SKM-1 treated with dmso at 0.1 percent for 144 hours (cell line): Measurements from ENCODE around the gene ZBTB9.

Experiments used
- DNase-seq: peaks from one replicate; lab custom pipeline; 2025; ENCODE audit not compliant: unreplicated experiment; lab: John Stamatoyannopoulos, UW

The ZBTB9 gene

DNA sequence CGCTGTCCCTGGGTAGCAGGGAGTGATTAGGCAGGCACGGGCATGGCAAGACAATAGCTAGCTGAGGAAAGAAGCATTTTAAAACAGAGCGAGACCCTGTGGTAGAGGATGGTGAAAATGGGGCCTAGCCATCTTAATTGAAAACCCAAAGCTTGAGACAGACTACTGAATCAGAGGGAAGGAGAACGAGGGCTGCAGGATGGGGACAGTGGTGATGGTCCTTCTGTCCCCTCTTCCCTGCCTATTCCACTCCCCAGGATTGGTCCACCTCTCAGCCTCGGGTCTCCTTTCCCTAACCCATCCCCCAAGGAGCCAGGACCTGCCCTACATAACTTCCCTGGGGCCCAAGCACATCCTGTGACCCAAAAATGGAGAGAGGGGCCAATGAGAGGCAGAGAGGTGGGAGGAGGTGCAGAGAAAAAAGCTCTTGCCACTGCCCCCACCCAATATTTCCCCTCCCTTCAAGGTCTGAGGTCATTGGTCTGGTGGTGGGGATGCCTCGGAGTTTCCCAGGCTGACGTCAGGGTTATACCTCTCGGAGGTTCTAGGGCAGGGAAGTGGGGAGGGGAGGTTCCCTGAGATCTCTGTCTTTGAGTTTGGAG lies 35.6 kb upstream of the ZBTB9 start:
- no peak for DNase-seq

DNA sequence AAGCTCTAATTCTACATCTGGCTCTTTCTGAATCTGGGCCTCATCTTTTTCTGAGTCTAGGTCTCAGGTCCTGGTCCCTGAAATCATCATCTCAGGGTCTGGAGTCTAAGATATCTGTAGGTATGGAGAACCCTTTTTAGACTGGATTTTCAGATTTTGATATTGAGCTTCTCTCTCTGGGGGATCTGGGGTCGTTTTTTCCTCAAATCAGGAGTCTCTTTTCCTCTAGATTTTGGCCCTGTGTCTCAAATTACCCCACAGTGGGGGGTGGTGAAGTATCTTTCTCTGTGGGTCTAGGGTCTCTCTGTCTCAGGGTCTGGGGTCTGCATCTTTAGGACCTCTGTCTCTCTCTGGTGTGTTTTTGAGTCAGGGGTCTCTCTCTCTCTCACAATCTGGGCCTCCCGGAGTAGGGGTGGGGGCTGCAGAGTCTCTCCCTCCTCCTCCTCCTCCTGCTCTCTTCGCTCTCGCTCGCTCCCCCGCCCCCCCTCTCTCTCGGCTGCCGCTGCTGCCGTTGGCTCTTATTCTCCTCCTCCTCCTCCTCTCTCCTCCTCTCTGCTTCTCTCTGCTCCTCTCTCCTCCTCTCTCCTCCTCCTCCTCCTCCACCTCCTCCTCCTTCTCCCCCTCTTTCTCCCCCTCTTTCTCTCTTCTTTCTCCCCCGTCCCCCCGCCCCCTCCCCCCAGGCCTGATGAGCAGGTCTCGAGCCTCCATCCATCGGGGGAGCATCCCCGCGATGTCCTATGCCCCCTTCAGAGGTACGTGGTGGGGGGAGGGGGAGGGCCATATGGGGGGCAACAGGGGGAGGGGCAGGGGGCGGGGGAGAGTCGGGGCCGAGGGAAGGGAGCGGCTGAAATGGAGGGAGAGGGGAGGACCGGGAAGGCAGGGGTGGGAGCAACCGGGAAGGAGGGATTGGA lies 34.5 kb upstream of the ZBTB9 start, which contains the start of gene SYNGAP1:
Gene SYNGAP1 (plus strand): TSS at position 486 of the 911 bp plus-strand sequence. CDS start 200 bp downstream, at position 686.
- DNase-seq: no peak

DNA sequence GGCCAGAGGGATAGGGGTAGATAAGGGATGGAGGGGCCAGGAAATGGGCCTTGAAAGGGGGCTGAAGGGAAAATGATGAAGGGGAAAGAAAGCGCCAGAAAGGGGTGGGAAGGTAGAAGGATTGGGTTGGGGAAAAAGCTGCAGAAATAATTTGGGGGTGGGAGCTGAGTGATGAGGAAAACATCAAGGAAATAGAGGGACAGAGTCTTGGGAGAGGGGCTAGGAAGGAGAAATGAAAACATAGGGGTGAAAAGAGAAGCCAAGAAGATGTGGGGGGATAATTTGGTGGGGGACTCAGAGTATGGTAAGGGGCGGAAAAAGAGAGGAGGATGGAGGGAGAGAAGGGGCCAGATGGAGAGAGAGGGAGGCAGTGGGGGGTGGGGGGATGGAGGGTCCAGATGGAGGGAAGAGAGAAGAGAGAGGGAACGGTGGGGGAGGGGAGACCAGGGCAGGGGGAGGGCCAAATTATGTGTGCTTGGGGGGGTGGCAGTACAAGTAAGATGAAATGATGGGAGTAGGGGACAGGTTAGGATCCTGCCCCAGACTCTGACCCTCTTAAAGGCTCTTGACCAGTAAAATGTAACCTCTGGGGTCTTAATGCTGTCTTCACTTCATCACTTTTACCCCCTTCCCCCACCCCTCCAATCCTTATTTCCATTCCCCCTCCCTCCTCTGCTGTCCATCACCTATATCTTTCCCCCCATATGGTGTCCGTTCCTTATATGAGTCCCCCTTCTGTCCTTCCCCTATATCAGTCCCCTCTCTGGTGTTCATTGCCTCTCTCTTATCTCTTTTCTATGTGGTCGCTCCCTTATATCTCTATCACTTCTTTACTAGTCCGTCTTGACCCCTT lies 33.7 kb upstream of the ZBTB9 start:
- DNase-seq: no peak

DNA sequence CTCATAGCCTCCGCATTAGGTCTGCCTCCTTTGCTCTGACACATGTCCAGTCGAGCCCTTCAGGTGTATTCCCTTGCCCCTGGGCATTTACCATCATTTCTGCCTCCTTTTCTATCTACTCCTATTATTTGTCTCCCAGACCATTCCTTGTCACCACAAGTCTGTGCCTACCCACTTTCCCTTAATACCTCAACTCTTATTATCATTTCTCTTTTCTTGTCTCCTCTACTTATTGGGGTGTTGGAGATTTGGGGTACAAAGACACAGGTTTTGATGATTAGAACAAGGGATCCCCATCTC lies 33.1 kb upstream of the ZBTB9 start:
- DNase-seq: no peak

DNA sequence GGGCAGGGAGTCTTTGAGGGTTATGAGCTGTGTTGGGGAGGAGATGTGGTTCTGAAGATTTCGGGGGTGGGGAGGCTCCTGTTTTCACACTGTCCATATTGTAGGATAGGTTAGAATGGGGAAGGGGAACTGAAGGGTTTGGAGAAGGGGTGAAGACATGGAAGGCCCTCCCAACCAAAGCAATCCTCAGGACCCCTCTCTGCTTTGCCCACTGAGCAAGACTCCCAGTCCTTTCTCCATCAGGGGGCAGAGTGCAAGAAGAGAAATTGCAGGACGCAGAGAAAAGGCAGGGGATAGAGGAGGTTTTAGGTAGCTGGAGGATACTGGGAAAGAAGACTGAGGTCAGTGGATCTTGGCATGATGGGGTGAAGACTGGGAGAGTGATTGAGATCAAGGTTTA lies 30.6 kb upstream of the ZBTB9 start:
- no peak for DNase-seq

DNA sequence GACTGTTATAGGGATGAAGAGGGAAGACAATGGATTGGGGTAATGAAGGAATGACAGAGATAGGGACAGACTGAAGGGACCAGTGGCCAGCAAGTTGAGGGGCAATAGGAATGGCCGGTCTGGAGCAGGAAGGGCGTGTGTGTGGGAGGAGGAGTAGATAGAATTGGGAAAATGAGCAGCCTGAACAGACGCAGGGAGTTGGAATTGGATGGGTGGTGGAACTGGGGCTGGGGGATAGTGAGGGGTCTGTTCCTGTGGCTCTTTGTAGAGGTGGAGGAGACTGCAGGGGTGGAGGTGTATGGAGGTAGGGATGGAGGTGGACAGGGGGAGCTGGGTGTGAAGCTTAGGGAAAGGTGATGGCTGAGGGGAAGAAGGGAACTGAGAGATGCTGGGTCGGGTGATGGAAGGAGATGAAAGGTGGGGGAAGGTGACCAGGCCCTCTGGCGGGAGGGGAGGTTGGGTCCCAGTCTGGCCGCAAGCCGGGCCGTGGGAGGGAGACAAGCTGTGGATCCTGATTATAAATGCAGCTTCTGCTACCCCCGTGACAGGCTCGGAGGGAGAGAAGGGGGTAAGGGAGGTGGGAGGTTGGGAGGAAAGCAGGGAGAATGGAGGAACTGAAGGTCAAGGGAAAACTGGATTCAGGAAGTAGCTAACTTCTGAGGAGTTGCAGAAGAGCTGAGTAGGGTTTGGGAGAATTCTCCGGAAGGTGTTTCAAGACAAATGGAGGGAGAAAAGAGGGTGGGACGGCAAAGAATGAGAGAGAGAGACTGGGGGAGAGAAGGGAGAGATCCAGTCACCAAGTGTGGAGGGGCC lies 29.3 kb upstream of the ZBTB9 start:
- no peak for DNase-seq

DNA sequence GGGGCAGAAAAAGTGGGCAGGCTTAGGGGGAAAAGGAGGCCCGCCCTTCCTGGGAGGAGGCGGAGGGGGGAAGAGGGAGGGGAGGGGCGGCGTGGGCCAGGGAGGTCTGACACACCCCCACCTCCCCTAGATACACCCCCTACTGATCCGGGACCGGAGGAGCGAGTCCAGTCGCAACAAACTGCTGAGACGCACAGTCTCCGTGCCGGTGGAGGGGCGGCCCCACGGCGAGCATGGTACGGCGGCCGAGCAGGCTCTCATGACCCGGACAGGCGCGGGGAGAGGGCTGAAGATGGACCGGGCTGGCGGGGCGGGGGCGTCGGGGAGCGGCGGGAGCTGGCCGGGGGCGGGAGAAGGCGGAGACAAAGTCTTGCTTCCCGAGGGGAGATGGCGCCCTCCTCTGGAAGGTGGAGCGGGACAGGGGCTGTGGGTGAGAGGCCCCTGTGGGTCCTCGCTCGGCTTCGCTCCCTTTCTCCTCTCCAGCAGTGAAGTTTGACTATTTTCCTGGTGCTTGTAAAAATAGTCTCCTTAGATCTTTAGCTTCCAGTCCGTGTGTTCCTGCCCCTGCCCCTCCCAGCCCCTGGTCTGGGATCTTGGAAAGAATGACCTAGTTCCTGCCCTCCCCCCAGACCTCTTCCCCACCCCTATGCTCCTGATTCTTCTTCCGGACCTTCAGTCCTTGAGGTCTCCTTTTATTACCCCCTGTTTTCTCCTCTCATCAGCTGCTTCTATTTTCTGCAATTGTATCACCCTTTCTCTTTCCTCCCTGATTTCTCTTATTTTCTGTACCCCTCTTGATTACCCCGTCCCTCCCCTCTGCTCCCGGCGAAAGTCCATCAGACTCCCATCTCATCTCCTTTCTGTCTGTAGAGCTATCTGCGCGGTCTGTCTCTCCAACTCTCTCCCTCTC lies 28.5 kb upstream of the ZBTB9 start:
- peak; percentile 68 for DNase-seq

DNA sequence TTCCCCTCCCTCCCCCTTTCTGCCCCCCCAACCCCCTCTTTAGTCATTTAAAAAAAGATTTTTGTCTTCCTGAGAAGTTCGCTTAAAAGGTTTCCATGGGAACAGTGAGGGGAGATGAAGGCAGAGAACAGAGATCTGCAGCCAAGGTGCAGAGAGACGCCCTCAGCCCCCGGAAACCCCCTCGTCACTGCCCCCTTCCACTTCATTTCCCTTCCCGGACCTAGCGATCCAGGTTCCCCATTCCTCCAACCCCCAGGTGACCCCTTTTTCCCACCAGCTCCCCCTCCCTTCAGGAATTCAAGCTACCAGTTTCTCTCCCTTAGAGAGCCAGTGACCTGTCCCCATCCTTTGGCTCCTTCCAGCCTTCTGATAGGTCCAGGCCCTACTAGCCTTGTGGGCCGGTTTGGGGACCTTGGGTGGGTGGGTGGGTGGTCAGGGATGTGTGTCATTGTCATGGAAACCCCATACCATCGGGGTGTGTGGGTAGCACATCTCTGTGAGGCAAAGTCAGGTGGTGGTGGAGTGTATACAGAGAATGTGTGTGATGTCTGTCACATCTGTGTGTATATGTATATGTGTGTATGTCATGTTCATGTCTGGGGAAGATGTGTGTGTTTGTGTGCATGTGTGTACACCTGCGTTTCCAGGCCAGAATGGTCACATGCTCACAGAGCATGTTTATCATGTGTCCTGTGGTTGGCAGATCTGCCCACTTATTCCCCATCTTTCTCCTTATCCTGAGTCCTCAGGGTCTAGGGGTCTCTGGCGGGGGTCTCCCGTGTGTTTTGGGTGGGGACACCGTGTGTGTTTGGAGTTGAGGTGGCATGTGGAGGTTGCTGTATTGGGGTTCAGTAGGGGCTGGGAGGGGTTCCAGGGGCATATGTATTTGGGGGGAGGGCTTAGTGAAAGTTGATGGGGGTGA lies 27.5 kb upstream of the ZBTB9 start:
- DNase-seq: no peak

DNA sequence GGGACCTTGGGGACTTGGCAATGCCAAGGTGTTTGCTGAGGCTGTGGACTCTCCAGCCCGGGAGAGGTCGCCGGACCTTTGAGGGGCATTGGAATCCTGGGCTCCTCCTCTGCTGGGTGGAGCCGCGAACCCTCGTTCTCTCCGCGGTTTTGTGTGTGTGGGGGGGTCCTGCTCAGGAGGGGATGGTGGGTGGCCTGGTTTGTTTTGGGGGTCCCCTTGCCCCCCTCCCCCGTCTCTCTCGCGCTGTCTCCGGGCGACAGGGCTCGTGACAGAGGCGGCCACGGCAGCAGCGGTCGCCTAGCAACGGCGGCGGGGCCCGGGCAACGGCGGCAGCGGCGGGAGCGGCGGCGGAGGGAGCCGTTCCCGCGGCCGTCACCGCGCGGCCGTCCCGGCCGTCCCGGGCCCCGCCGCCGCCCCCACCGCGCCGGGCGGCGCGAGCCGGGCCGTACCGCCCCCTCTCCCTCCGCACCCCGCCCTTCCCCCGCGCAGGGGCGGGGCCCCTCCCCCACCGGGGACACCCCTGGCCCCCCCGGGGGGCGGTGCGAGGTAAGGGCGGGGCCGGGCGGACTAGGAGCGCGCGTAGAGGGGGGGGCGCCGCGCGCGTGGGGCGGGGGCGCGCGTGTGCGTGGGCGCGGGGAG lies 26.7 kb upstream of the ZBTB9 start:
- peak; percentile 16 for DNase-seq

DNA sequence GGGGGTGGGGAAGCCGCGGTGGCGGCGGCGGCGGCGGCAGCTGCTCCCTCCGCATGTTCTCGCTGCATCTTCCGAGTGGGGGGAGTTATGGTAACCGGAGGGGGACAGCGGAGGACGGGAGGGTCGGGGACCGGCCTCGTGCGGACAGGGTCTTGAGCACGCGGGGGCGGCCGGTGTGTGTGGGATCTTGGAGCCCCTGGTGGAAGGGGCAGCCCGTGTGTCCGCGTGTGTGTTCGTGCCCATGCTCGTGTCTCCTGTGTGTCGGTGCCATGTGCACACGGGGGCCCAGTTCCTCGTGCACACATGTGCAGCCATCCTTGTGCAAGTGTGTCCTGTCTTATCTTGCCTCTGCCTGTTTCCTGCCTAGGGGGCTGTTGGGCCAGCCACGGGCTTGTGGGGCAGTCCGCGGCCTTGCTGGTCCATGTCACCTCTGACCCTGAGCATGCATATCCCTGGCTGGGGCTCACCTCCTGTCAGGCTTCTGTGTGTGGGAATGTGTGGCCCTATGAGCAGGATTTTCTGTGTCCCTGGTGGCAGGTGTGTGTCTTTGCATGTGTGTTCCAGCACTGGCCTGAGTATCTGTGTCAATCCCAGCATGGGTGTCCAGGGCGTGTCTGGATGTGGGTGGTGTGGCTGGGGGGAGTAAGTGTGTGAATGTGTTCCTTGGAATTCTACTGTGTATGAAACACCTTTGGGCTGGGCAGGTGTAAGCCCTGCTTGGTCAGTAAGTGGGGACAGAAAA lies 26.0 kb upstream of the ZBTB9 start:
- peak; percentile 55 for DNase-seq

DNA sequence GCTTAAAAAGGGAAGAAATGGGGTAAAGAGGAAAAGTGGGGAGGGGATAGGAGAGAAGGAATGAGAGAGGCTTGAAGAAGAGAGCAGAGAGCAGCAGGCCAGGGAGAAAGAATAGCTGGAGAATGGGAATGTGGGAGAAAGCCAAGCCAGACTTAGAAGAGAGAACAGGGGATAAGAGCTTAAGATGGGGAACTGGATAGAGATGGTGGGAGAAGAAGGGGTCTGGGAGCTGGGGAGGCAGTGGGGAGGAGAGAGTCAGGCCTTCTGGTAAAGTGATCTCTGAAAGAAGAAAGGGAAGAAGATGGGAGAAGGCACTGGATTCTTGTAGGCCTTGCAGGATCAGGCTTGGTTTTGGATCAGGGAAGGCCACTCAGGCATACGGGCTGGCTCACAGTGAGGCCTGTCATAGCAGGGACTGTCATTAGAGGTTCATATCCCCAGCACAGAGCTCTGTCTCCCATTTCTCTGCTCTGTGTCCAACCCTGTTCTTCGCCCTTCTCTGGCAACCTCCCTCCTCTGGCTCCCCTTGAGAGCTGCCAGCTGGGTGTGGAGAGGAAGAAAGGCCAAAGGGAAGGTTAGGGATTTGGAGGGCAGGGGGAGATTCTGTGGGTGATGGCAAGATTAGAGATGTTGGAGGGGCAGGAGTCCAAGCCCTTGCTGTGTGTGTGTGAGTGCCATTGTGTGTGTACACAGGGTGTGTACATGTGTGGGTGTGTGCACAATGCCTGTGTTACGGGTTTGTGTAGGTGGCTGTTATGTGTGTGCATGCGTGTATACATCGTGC lies 25.2 kb upstream of the ZBTB9 start:
- no peak for DNase-seq

DNA sequence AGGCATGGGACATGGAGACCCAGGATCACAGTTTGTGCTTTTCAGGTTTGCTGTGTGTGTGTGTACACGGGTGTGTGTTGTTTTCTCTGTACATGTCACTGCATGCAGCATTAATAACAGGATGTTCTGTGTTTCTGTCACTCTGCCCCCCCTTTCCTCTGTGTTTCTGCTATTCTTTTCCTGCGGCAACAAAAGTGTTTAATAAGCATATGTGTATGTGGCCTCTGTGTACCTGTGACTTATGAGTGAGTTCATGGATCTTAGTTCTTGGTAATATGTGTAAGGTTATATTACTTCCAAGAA lies 24.7 kb upstream of the ZBTB9 start:
- no peak for DNase-seq

DNA sequence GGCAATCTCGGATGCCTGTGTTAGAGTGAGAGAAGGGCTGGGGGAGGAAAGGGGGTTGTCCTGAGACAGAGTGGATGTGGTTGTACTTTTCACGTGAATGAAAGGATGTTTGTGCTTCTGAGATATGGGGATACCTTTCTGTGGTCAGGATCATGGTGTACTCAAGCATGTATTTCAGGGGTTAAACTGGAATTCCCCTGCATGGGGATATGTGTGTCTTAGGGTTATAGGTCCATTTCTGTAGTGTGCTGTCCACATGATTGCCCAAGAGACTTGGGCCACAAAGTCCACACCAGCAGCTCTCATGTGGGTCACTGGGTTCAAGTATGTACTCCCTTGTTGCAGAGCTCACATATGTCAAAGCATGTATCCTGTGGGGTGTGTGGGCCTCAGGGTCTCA lies 24.0 kb upstream of the ZBTB9 start:
- DNase-seq: no peak

DNA sequence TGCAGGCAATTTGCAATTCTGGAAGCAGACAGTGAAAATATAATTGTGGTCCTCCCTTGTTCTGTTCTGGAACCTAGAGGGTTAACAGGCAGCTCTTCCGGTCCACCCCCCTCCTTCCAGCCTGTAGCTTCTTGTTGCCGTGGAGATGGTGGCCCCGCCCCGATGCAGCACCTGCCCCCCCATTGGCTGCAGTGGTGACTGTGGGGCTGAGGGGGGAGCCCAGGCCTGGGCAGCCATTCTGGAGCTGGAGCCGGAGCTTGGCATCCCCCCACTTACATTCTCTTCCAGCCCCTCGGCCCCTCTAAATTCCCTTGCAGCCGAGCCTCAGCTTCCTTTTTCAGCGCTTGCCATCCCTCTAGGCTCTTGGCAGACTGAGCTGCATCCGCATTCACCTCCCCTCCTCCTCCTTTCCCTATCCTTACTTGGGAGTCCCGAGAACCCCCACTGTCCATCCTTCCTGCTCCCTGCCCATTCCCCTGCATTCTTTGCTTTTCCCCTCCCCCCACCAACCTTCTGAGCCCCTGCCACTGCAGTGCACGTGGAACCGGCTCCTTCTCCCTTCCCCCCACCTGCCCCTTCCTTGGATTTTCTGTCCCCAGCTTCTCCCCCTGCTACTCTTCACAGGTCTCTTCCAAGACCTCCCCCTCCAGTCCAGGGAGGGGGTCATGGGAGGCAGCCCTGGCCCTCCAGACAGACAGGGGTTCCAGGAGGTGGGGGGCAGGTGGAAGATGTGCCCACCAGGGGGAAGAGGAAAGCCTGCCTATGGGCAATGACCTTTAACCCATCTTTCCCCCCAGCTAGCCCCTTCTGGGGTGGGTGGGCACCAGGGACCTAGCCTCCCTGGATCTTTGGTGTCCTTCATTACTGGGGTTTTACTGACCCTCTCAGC lies 23.1 kb upstream of the ZBTB9 start:
- DNase-seq: peak; percentile 31

DNA sequence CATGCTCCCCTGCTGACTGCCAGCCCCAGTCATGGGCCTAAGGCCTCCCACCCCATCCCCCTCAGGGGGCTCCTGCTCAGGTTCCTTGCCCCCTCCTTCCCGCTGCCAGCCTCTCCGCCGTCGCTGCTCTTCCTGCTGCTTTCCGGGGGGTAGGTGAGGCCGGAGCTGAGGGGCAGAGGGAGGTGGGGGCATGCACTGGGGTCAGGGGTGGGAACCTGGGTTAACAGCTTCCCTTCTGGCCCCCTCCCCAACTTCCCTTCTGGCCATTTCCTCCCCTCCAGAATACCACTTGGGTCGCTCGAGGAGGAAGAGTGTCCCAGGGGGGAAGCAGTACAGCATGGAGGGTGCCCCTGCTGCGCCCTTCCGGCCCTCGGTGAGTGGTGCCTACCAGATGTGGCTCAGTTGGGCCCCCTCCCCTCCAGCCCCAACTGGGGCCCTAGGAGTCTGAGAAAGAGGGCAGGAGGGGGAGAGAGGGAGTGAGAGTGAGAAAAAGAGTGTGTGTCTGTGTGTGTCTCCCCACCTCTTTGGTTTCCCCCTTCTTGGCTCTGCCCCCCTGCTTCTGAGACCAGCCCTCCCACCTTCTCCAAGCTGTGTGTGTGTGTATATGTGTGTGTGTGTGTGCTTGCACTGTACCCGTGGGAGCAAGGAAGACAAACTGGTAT lies 22.4 kb upstream of the ZBTB9 start:
- no peak for DNase-seq

DNA sequence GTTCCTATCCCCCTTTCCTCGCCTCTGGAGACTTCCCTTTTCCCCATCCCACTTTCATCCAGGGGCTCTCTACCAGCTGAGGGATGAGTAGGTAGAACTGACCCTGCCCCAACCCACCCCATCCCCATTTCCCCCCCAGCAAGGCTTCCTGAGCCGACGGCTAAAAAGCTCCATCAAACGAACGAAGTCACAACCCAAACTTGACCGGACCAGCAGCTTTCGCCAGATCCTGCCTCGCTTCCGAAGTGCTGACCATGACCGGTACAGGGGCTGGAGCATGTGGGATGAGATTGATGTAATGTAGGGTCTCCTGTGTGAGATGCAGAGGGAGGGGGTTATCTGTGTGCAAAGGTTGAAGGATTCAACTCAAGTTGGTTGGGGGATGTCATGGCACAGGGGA lies 21.8 kb upstream of the ZBTB9 start:
- DNase-seq: no peak
